H1 (cell line): ENCODE data around the gene VMP1. TPM values are rescaled to one million over a fixed set of nuclear protein-coding genes. Genes with fewer than 3 reads are reported as not detected.

Experiments
- CTCF ChIA-PET: fragments of 300-600 bp; sonication (Branson Sonifier 250); formaldehyde crosslinking; loops from one replicate; lab custom pipeline; 2021; ENCODE audit not compliant: partially characterized antibody; lab: Charles Lee
- POLR2A ChIA-PET: fragments of 300-600 bp; sonication (Branson Sonifier 250); formaldehyde crosslinking; loops from one replicate; lab custom pipeline; 2021; ENCODE audit warnings: inconsistent platforms; ENCODE audit not compliant: partially characterized antibody; lab: Charles Lee
- DNase-seq, 2 experiments: peaks; one replicate each; pipeline versions ENCODE4 v3.0.0 to v3.0.0-alpha.2; 2010 to 2022; ENCODE audit warnings: low spot score in 2 of 2, low read depth in 1 of 2, mixed read lengths in 1 of 2
- FAIRE-seq: peaks from 2 replicates; lab custom pipeline; 2011; peaks lifted over from hg19 to GRCh38; lab: Jason Lieb, UNC
- H2AFZ ChIP-seq: 2 replicates; pipeline ENCODE4 v1.8.1; 2012; ENCODE audit warnings: low read length, inconsistent platforms
- H2AK5ac ChIP-seq: 2 replicates; pipeline ENCODE4 v1.6.1; 2013; ENCODE audit warnings: low read depth, low read length
- H2BK120ac ChIP-seq: replicated peaks from 2 replicates; pipeline ENCODE3; 2013; ENCODE audit warnings: low read depth, low read length, inconsistent platforms
- H2BK12ac ChIP-seq: 2 replicates; pipeline ENCODE4 v1.6.1; 2013; ENCODE audit warnings: low read depth, low read length
- H2BK15ac ChIP-seq: 2 replicates; pipeline ENCODE4 v1.6.1; 2013; ENCODE audit warnings: low read length
- H2BK20ac ChIP-seq: 2 replicates; pipeline ENCODE4 v1.6.1; 2013; ENCODE audit warnings: low read length
- H2BK5ac ChIP-seq: 2 replicates; pipeline ENCODE4 v1.6.1; 2013; ENCODE audit warnings: low read depth, low read length
- H3K14ac ChIP-seq: 2 replicates; pipeline ENCODE4 v1.6.1; 2013; ENCODE audit warnings: inconsistent platforms; ENCODE audit not compliant: insufficient read length
- H3K18ac ChIP-seq: 2 replicates; pipeline ENCODE4 v1.6.1; 2013; ENCODE audit warnings: low read length; ENCODE audit errors: extremely low read depth
- H3K23ac ChIP-seq: 2 replicates; pipeline ENCODE4 v1.6.1; 2013; ENCODE audit warnings: inconsistent platforms; ENCODE audit not compliant: insufficient read length
- H3K23me2 ChIP-seq: 2 replicates; pipeline ENCODE4 v1.6.1; 2013; ENCODE audit warnings: low read depth, low read length
- H3K27ac ChIP-seq: 2 replicates; pipeline ENCODE4 v1.6.1; 2011; ENCODE audit warnings: low read depth, low read length, inconsistent platforms
- H3K27me3 ChIP-seq, 4 experiments: replicated peaks in 1 of 4; 1 replicate in 1 of 4; 2 replicates in 3 of 4; pipeline versions ENCODE4 v1.6.1 to v1.8.1; 2011 to 2013; ENCODE audit warnings: low read length in 3 of 4, mild to moderate bottlenecking in 3 of 4, inconsistent platforms in 2 of 4, mixed read lengths in 2 of 4, moderate library complexity in 1 of 4; ENCODE audit not compliant: control insufficient read depth in 3 of 4, insufficient read depth in 3 of 4; ENCODE audit errors: extremely low read depth in 1 of 4
- H3K36me3 ChIP-seq, 4 experiments: 2 replicates each; pipeline versions ENCODE4 v1.6.1 to v1.8.1; 2011 to 2013; ENCODE audit warnings: mild to moderate bottlenecking in 4 of 4, low read length in 3 of 4, moderate library complexity in 2 of 4, control low read depth in 1 of 4, inconsistent platforms in 1 of 4; ENCODE audit not compliant: insufficient read depth in 4 of 4, control insufficient read depth in 2 of 4
- H3K4ac ChIP-seq: replicated peaks from 2 replicates; pipeline ENCODE3; 2013; ENCODE audit warnings: low read length, low read depth, mixed read lengths, inconsistent platforms; ENCODE audit not compliant: insufficient read length
- H3K4me1 ChIP-seq, 4 experiments: replicated peaks in 1 of 4; 1 replicate in 1 of 4; 2 replicates in 3 of 4; pipeline versions ENCODE4 v1.6.1 to v1.8.1; 2011 to 2013; ENCODE audit warnings: low read length in 3 of 4, inconsistent platforms in 2 of 4, mixed read lengths in 1 of 4; ENCODE audit not compliant: insufficient read depth in 4 of 4, control insufficient read depth in 3 of 4
- H3K4me2 ChIP-seq, 2 experiments: 2 replicates each; pipeline versions ENCODE4 v1.6.1 to v1.8.1; 2011 to 2013; ENCODE audit warnings: low read depth in 2 of 2, low read length in 2 of 2, control low read depth in 1 of 2, inconsistent platforms in 1 of 2, mild to moderate bottlenecking in 1 of 2; ENCODE audit not compliant: insufficient read depth in 1 of 2
- H3K4me3 ChIP-seq, 4 experiments: fragments of 200-600, 300-600 bp in 1 of 4; sonication (generic), shearing (Covaris generic), sonication (Bioruptor Twin) in 1 of 4; 2 replicates each; pipeline versions ENCODE4 v1.5.1 to v1.8.1; 2011 to 2016; ENCODE audit warnings: low read length in 4 of 4, low read depth in 3 of 4, control low read depth in 2 of 4, inconsistent platforms in 2 of 4, mild to moderate bottlenecking in 2 of 4, mixed read lengths in 1 of 4, moderate library complexity in 1 of 4; ENCODE audit not compliant: insufficient read depth in 2 of 4; ENCODE audit errors: extremely low read depth in 1 of 4
- H3K56ac ChIP-seq: replicated peaks from 2 replicates; pipeline ENCODE3; 2013; ENCODE audit warnings: low read depth, mild to moderate bottlenecking, mixed read lengths, low read length, inconsistent platforms; ENCODE audit not compliant: insufficient read length
- H3K79me1 ChIP-seq: 2 replicates; pipeline ENCODE4 v1.6.1; 2013; ENCODE audit warnings: low read depth, low read length, control low read depth
- H3K79me2 ChIP-seq, 2 experiments: 2 replicates each; pipeline versions ENCODE4 v1.6.1 to v1.8.1; 2012 to 2013; ENCODE audit warnings: low read length in 2 of 2, mild to moderate bottlenecking in 2 of 2, inconsistent platforms in 1 of 2; ENCODE audit not compliant: insufficient read depth in 2 of 2, control insufficient read depth in 1 of 2
- H3K9ac ChIP-seq, 4 experiments: replicated peaks in 1 of 4; 1 replicate in 1 of 4; 2 replicates in 3 of 4; pipeline versions ENCODE4 v1.6.1 to v1.8.1; 2011 to 2013; ENCODE audit warnings: low read depth in 3 of 4, low read length in 3 of 4, control low read depth in 2 of 4, mild to moderate bottlenecking in 2 of 4, moderate library complexity in 2 of 4, inconsistent platforms in 1 of 4; ENCODE audit errors: extremely low read depth in 1 of 4
- H3K9me3 ChIP-seq, 2 experiments: 2 replicates each; pipeline versions ENCODE4 v1.6.1 to v1.8.1; 2012 to 2013; ENCODE audit warnings: mild to moderate bottlenecking in 2 of 2, moderate library complexity in 2 of 2, control low read depth in 1 of 2, inconsistent platforms in 1 of 2, low read depth in 1 of 2, low read length in 1 of 2, mixed read lengths in 1 of 2; ENCODE audit not compliant: insufficient read depth in 2 of 2
- H4K20me1 ChIP-seq, 2 experiments: replicated peaks in 1 of 2; 2 replicates each; pipeline versions ENCODE3 to v1.8.1; 2011 to 2013; ENCODE audit warnings: inconsistent platforms in 2 of 2, low read length in 2 of 2, mild to moderate bottlenecking in 1 of 2; ENCODE audit not compliant: insufficient read depth in 2 of 2, control insufficient read depth in 1 of 2
- H4K5ac ChIP-seq: 2 replicates; pipeline ENCODE4 v1.6.1; 2013; ENCODE audit warnings: low read length, low read depth, mixed read lengths, inconsistent platforms; ENCODE audit not compliant: insufficient read length
- H4K8ac ChIP-seq: 2 replicates; pipeline ENCODE4 v1.8.0; 2013; ENCODE audit warnings: mild to moderate bottlenecking, moderate library complexity, low read length, inconsistent platforms; ENCODE audit not compliant: insufficient read depth; ENCODE audit errors: extremely low read depth
- H4K91ac ChIP-seq: replicated peaks from 2 replicates; pipeline ENCODE3; 2013; ENCODE audit warnings: low read length, mixed read lengths, inconsistent platforms; ENCODE audit not compliant: insufficient read length
- YY1 ChIP-seq: IDR thresholded peaks from 2 replicates; pipeline ENCODE4 v1.6.1; 2011; ENCODE audit warnings: low read depth, mild to moderate bottlenecking, low read length
- WGBS, 2 experiments: shearing (Covaris generic) in 1 of 2; methylation state at CpG; one replicate each; pipeline versions ENCODE4 v1.1.6 to v1.1.7; 2013 to 2015; ENCODE audit warnings: low lambda C conversion rate in 2 of 2, mixed read lengths in 2 of 2, inconsistent platforms in 1 of 2, low coverage in 1 of 2, missing lambda C conversion rate in 1 of 2; ENCODE audit not compliant: insufficient replicate concordance in 2 of 2, insufficient coverage in 1 of 2, insufficient read length in 1 of 2; ENCODE audit errors: extremely low coverage in 1 of 2, missing lambda C conversion rate in 1 of 2; 5-methylcytosine and 5-hydroxymethylcytosine counted together
- polyA plus RNA-seq, 7 experiments: library from polyadenylated mRNA; depleted of rRNA in 3 of 7; stranded (reverse) in 5 of 7; unstranded in 2 of 7; fragments of >200 nt in 5 of 7; fragments of 200-250 nt in 2 of 7; gene quantifications; 1 replicate in 5 of 7; 2 replicates in 1 of 7; 4 replicates in 1 of 7; pipeline versions ENCODE4 v1.2.1 to v1.2.3, GENCODE V29; 2011 to 2013; ENCODE audit warnings: missing spikeins in 2 of 7, mixed read lengths in 2 of 7
- total RNA-seq: library from RNA; stranded (reverse); fragmentation: NEBNext Ultra II Directional; extraction: Animal tissue kit (Norgen Biotek cat#: 25700); gene quantifications from 2 replicates; pipeline ENCODE4 v1.2.1, GENCODE V29; 2021

The VMP1 gene
- total and polyA plus RNA-seq, 2 of the 8 experiments (the other 6 are each of a cell fraction or from before 2014, with no cell fraction given) = 45.0 to 92.7 TPM

DNA sequence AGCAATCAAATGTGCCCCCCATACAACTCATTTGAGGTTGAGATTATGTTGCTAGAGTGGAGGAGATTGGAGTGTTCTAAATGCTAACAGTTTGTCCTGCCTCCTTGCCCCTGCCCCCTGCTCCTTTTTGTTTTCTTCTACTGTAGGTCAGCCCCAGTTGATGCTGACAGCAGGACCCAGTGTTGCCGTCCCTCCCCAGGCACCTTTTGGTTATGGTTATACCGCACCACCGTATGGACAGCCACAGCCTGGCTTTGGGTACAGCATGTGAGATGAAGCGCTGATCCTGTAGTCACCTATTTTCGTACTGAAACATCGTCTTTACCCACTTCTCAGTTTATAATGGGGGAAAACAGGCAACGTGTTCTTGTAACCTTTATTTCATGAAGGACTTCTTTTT lies 13.9 kb upstream of the VMP1 start:
- no peak overlapping the region for H3K4me2 ChIP-seq
- no peaks in the 10 kb centered on the region for H3K9me3 ChIP-seq
- H4K5ac ChIP-seq = no peak overlapping the region
- no peak overlapping the region for H2AK5ac ChIP-seq
- peaks cover 11 to 20% of the 10 kb centered on the region in 2 experiments for H4K20me1 ChIP-seq
- H3K27me3 ChIP-seq = no peaks in the 10 kb centered on the region
- DNase-seq = no peak
- H2BK15ac ChIP-seq = no peak overlapping the region
- WGBS, 2 experiments = 90% methylated on average over 7 of the region's 7 CpGs; no CpG with 5 or more reads in 1 of the 2 experiments
- H4K8ac ChIP-seq = no peak overlapping the region; the same call in 1 of the 2 replicates
- no peaks in the 10 kb centered on the region for H3K4me1 ChIP-seq
- H2BK12ac ChIP-seq = no peak overlapping the region
- H3K18ac ChIP-seq = no peak overlapping the region
- H4K91ac ChIP-seq = no peak overlapping the region
- no peak overlapping the region for H2BK120ac ChIP-seq
- CTCF ChIA-PET = no interaction called here
- no peak for TF ChIP-seq YY1
- TF ChIP-seq, all 59 proteins: peak for 0
- Histone ChIP-seq H2BK5ac (no peak overlapping the region), H3K79me1 (0 out of 2 replicates have a peak, but pooled peaks cover 3% of the 10 kb centered on the region), H3K9ac (no peak overlapping the region), H3K79me2 (peaks cover 3 to 43% of the 10 kb centered on the region in 2 experiments; a peak in 3 of 4 replicates), H3K14ac (no peak overlapping the region), H3K27ac (no peak overlapping the region), H3K36me3 (peaks cover 19 to 92% (median 59%) of the 10 kb centered on the region in 4 experiments), H2BK20ac (no peak overlapping the region), H3K56ac (no peak overlapping the region), H3K4ac (no peak overlapping the region), H3K23me2 (no peaks in the 10 kb centered on the region), H3K23ac (no peak overlapping the region), H3K4me3 (no peak overlapping the region), H2AFZ (no peak overlapping the region)
- FAIRE-seq = no peak
- POLR2A ChIA-PET = no interaction called here
